ENCODE data around the gene ANKRD13C.

DNA sequence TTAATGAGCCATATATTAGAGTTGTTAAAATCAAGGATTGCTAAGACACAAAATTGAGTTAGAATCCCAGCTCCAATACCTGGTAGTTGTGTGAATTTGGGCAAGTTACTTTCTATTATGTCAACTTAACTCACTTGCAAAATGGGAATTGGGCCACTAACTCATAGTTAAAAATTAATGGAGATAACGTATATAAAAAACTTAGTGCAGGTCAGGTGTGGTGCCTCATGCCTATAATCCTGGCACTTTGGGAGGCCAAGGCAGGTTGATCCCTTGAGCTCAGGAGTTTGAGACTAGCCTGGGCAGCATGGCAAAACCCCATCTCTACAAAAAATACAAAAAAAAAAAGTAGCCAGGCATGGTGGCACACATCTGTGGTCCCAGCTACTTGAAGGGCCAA is 75.8 kb downstream of the ANKRD13C start:
- TF ChIP-seq, protein P1, sequence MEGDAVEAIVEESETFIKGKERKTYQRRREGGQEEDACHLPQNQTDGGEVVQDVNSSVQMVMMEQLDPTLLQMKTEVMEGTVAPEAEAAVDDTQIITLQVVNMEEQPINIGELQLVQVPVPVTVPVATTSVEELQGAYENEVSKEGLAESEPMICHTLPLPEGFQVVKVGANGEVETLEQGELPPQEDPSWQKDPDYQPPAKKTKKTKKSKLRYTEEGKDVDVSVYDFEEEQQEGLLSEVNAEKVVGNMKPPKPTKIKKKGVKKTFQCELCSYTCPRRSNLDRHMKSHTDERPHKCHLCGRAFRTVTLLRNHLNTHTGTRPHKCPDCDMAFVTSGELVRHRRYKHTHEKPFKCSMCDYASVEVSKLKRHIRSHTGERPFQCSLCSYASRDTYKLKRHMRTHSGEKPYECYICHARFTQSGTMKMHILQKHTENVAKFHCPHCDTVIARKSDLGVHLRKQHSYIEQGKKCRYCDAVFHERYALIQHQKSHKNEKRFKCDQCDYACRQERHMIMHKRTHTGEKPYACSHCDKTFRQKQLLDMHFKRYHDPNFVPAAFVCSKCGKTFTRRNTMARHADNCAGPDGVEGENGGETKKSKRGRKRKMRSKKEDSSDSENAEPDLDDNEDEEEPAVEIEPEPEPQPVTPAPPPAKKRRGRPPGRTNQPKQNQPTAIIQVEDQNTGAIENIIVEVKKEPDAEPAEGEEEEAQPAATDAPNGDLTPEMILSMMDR (conservative IDR thresholded peaks at IDR 0.05; ENCODE audit: low read depth, low read length): no peak
- TF ChIP-seq EZH2 (IDR thresholded peaks at IDR 0.05; ENCODE audit: borderline replicate concordance, low read depth, low read length, poor library complexity, severe bottlenecking): no peak

Data from A673 (cell line).